ENCODE data around the gene SEPSECS. TPM values are rescaled to one million over a fixed set of nuclear protein-coding genes. Genes with fewer than 3 reads are reported as not detected.
"Not testable (repeated sequence)": the region's sequence is repeated elsewhere in the genome, so short reads cannot be mapped to it uniquely, and the experiment has no call there.

Gene SEPSECS
- total RNA-seq, 1 donor from 2014 or later = 11.7 TPM

- peak overlapping the region; percentile 79 for H3K27ac Mint-ChIP-seq (ENCODE audit: unreplicated experiment)
- peaks cover 4% of the 10 kb centered on the region for H3K36me3 Mint-ChIP-seq (ENCODE audit: unreplicated experiment)
- H3K9me3 Mint-ChIP-seq (ENCODE audit: unreplicated experiment) = peaks cover 18% of the 10 kb centered on the region
- TF ChIP-seq CTCF (IDR thresholded peaks at IDR 0.05; ENCODE audit: partially characterized antibody, unreplicated experiment) = no peak
- H3K4me3 Mint-ChIP-seq (ENCODE audit: unreplicated experiment) = peak overlapping the region; percentile 75
- H3K27me3 Mint-ChIP-seq (ENCODE audit: unreplicated experiment) = peaks cover 10% of the 10 kb centered on the region
- peak; percentile 46 for DNase-seq
- H3K4me1 Mint-ChIP-seq (ENCODE audit: low read depth, unreplicated experiment) = peaks cover 28% of the 10 kb centered on the region
These were observed 71.9 kb downstream of the SEPSECS start for GRCh38 chr4:25088093-25088952.

GRCh38 chr4:25085671-25086070 lies 74.6 kb downstream of the SEPSECS start:
- Mint-ChIP-seq H3K9me3 (ENCODE audit: unreplicated experiment) (peaks cover 8% of the 10 kb centered on the region), H3K27ac (ENCODE audit: unreplicated experiment) (no peak overlapping the region), H3K36me3 (ENCODE audit: unreplicated experiment) (no peaks in the 10 kb centered on the region), H3K27me3 (ENCODE audit: unreplicated experiment) (peaks cover 9% of the 10 kb centered on the region), H3K4me3 (ENCODE audit: unreplicated experiment) (no peak overlapping the region), H3K4me1 (ENCODE audit: low read depth, unreplicated experiment) (peaks cover 17% of the 10 kb centered on the region)
- TF ChIP-seq CTCF (IDR thresholded peaks at IDR 0.05; ENCODE audit: partially characterized antibody, unreplicated experiment) = no peak
- DNase-seq = no peak

- not testable (repeated sequence) for H3K4me1 Mint-ChIP-seq (ENCODE audit: low read depth, unreplicated experiment); H3K4me3 Mint-ChIP-seq (ENCODE audit: unreplicated experiment); H3K27me3 Mint-ChIP-seq (ENCODE audit: unreplicated experiment); H3K36me3 Mint-ChIP-seq (ENCODE audit: unreplicated experiment); H3K27ac Mint-ChIP-seq (ENCODE audit: unreplicated experiment); DNase-seq; H3K9me3 Mint-ChIP-seq (ENCODE audit: unreplicated experiment)
These were observed 76.8 kb downstream of the SEPSECS start for GRCh38 chr4:25083441-25083840.

GRCh38 chr4:25081866-25082471 lies 78.3 kb downstream of the SEPSECS start:
- H3K4me3 Mint-ChIP-seq (ENCODE audit: unreplicated experiment) = no peak overlapping the region
- H3K9me3 Mint-ChIP-seq (ENCODE audit: unreplicated experiment) = peaks cover 4% of the 10 kb centered on the region
- H3K27me3 Mint-ChIP-seq (ENCODE audit: unreplicated experiment) = peaks cover 5% of the 10 kb centered on the region
- no peak for DNase-seq
- H3K4me1 Mint-ChIP-seq (ENCODE audit: low read depth, unreplicated experiment) = peaks cover under 1% of the 10 kb centered on the region
- TF ChIP-seq CTCF (IDR thresholded peaks at IDR 0.05; ENCODE audit: partially characterized antibody, unreplicated experiment) = no peak
- H3K27ac Mint-ChIP-seq (ENCODE audit: unreplicated experiment) = no peak overlapping the region
- peaks cover 5% of the 10 kb centered on the region for H3K36me3 Mint-ChIP-seq (ENCODE audit: unreplicated experiment)

DNA sequence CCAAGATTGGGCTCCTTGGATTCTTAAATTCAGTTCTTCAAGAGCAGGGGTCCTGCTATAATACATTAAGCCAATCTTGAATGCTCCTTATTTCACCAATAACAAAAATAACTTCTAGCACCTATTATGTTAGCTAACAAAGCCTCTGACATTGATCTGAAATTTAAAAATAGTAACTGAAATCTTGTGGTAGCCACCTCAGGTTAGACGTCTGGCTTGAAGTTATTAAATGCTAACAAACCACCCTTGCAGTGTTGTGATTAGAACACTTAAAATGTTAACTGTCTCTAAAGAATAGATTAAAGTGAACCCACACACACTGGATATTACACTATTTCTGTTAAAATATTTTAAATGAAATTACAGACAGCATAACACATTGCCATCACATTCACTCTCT lies 79.7 kb downstream of the SEPSECS start:
- Mint-ChIP-seq H3K36me3 (ENCODE audit: unreplicated experiment) (peaks cover 5% of the 10 kb centered on the region), H3K27me3 (ENCODE audit: unreplicated experiment) (peaks cover 2% of the 10 kb centered on the region), H3K9me3 (ENCODE audit: unreplicated experiment) (peaks cover 4% of the 10 kb centered on the region), H3K27ac (ENCODE audit: unreplicated experiment) (no peak overlapping the region), H3K4me3 (ENCODE audit: unreplicated experiment) (no peak overlapping the region), H3K4me1 (ENCODE audit: low read depth, unreplicated experiment) (peaks cover 1% of the 10 kb centered on the region)
- no peak for DNase-seq
- no peak for TF ChIP-seq CTCF (IDR thresholded peaks at IDR 0.05; ENCODE audit: partially characterized antibody, unreplicated experiment)

All from glutamatergic neuron (in vitro differentiated cells).